Loucy (cell line): ENCODE results near the gene PDHB.

Source experiments
- CTCF ChIP-seq: fragments of 200-600 bp; sonication (generic); conservative IDR thresholded peaks from 2 replicates; pipeline ENCODE4 v1.5.1; 2014; ENCODE audit warnings: mild to moderate bottlenecking, antibody characterized with exemption, low read length
- EZH2phosphoT487 ChIP-seq: fragments of 200-600 bp; IDR thresholded peaks from 2 replicates; pipeline ENCODE4 v1.6.1; 2018; ENCODE audit warnings: antibody characterized with exemption, mild to moderate bottlenecking, moderate library complexity, borderline replicate concordance

GRCh38 chr3:58469096-58469495 is 35.5 kb upstream of the PDHB start:
- no peak for TF ChIP-seq CTCF
- no peak for TF ChIP-seq EZH2phosphoT487
